Measurements from ENCODE around the gene TIMM17A.
"Not testable (repeated sequence)": the region's sequence is repeated elsewhere in the genome, so short reads cannot be mapped to it uniquely, and the experiment has no call there.

The TIMM17A gene

DNA sequence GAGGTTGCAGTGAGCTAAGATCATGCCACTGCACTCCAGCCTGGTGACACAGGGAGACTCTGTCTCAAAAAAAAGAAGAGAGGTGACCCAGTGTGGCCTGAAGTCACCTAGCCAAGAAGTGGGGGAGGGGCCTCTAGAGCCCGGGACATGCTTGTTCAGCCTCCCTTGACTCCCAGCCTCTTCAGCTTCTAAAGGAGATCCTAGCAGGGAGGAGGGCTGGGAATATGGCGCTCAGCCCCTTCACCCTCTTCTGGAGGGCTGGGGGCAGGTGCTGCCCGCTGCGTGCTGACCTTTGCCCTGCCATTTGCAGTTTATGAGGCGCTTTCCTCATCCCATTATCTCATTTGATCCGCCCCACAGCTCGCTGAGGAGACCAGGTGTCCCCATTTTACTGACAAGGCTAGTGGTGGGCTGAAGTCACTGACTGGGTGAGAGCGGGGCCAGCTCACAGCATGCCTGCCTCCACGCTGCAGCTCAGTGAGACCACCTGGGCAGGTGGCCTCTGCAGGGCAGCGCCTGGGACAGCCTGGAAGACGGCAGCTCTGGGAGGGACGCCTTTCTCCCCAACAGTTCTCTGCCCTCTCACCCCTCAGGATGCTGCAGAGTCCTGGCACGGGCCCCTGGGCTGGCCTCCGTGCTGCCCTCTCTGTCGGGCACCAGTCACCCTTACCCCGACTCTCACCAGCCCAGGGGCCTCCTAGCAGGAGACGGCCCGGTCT, 62.6 kb downstream of the TIMM17A start:
- TF ChIP-seq, protein P1, sequence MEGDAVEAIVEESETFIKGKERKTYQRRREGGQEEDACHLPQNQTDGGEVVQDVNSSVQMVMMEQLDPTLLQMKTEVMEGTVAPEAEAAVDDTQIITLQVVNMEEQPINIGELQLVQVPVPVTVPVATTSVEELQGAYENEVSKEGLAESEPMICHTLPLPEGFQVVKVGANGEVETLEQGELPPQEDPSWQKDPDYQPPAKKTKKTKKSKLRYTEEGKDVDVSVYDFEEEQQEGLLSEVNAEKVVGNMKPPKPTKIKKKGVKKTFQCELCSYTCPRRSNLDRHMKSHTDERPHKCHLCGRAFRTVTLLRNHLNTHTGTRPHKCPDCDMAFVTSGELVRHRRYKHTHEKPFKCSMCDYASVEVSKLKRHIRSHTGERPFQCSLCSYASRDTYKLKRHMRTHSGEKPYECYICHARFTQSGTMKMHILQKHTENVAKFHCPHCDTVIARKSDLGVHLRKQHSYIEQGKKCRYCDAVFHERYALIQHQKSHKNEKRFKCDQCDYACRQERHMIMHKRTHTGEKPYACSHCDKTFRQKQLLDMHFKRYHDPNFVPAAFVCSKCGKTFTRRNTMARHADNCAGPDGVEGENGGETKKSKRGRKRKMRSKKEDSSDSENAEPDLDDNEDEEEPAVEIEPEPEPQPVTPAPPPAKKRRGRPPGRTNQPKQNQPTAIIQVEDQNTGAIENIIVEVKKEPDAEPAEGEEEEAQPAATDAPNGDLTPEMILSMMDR (conservative IDR thresholded peaks at IDR 0.05; ENCODE audit: low read depth): no peak
- POLR2A ChIA-PET (ENCODE audit: low non-redundant PET): interaction anchor here (0.6 to 2.2 kb wide), 3 partner anchors 8 to 556 kb away, joined by 3 to 5 read pairs (median 4); partner anchors contain the start of gene ELF3
- peak overlapping the region; percentile 89 for H3K27ac ChIP-seq
- CTCF ChIA-PET: interaction anchor here (0.5 to 1.6 kb wide), 10 partner anchors 8 to 271 kb away, joined by 3 to 6 read pairs (median 3); partner anchors contain the start of gene ELF3
- DNase-seq (ENCODE audit: low spot score): no peak

DNA sequence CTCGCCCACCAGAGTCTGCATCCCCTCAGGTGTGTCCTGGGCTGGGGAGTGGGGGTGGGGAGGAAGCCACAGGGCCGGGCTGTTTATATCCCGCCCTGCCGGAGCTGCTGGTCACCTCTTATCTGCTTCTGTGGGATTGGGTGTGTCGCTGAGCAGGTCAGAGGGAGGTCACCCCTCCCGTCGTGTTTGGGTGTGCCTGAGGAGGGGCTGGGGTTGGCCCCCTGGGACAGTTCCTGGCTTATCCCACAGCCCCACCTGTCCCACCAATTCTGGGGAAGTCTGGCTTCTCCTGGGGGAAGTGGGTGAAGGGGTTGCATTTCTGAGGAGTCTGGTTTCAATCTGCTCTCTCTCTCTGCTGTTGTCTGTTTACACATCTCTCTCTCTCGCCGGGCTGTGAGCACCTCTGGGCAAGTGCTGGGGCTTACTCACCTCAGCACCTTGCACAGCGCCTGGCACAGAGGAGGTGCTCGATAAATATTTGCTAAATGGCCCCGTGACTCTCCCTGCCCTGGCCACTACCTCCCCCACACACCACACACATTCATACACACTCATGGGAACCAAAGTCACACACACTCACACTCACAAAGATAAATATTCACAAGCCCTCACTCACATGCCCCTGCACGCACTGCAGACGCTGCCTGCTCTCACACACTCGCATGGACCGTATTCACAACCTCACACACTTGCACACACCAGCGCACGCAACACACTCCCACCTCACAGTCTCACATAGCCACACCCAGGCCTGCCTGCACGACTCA, 63.3 kb downstream of the TIMM17A start:
- POLR2A ChIA-PET (ENCODE audit: low non-redundant PET): interaction anchor here (0.6 to 2.2 kb wide), 2 partner anchors 9 to 38 kb away, joined by 3 to 5 read pairs; partner anchors contain the start of gene ELF3

DNA sequence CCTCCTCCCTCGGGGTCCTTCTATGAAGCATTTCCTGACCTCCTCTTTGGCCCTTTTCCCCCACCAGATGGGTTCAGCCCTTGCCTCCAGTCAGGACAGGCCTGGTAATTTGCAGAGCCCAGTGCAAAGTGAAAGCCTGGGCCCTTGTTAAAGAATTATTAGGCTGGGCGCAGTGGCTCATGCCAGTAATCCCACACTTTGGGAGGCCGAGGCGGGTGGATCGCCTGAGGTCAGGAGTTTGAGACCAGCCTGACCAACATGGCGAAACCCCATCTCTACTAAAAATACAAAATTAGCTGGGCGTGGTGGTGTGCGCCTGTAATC, 63.9 kb downstream of the TIMM17A start:
- POLR2A ChIA-PET (ENCODE audit: low non-redundant PET): not testable (repeated sequence)
- DNase-seq (ENCODE audit: low spot score): peak; percentile 62
- peak overlapping the region; percentile 89 for H3K27ac ChIP-seq
- CTCF ChIA-PET: interaction anchor here (0.7 to 1.1 kb wide), 3 partner anchors 9 to 100 kb away, joined by 3 to 8 read pairs (median 3); partner anchors contain the start of gene ELF3

More for the DNA sequence above, 63.3 kb downstream of the TIMM17A start:
- TF ChIP-seq, protein P1 (conservative IDR thresholded peaks at IDR 0.05; ENCODE audit: low read depth): no peak
- H3K27ac ChIP-seq: peak overlapping the region; percentile 89
- CTCF ChIA-PET: interaction anchor here (0.7 to 1.6 kb wide), 7 partner anchors 8 to 101 kb away, joined by 3 to 8 read pairs (median 3); partner anchors contain the start of gene ELF3
- peak; percentile 75 for DNase-seq (ENCODE audit: low spot score)
